ENCODE measurements around the gene TRERF1.
"Not testable (repeated sequence)": the region's sequence is repeated elsewhere in the genome, so short reads cannot be mapped to it uniquely, and the experiment has no call there.

Gene TRERF1

GRCh38 chr6:42451333-42452170 is at the start of gene TRERF1:
TRERF1 (minus strand) TSS chr6:42451926; CDS start chr6:42269590, 182,336 bp downstream.
- in situ Hi-C loops (cut with MboI; ENCODE audit: low sequenced_read_pairs) = no loop called here

DNA sequence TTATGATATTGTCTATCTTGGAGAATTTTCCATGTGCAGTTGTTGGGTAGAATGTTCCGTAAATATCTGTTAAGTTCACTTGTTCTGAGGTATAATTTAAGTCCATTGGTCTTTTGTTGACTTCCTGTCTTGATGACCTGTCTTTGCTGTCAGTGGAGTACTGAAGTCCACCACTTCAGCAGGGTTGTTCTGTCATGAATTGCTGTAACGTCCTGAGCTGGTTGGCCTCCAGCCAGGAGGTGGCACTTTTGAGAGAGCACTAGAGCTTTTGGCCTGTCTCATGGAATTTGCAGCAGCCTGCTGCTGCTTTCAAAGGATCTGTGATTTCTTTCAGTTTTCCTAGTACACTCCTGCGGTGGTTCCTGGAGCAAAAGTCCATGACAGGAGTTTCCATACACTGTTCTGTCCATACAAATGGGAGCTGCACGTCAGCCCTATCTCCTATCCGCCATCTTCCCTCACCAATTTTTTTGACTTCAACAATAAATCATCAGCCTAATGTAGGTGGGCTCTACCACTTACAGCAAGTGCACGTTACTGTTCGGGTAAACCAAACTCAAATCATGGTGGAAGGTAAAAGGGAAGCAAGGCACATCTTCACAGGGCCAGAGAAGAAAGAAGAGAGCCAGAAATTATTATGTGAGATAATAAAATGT is 46.9 kb upstream of the TRERF1 start:
- in situ Hi-C loops (cut with MboI; ENCODE audit: low sequenced_read_pairs) = no loop called here

GRCh38 chr6:42493914-42494539 is 42.3 kb upstream of the TRERF1 start:
- in situ Hi-C loops (cut with MboI; ENCODE audit: low sequenced_read_pairs) = no loop called here

DNA sequence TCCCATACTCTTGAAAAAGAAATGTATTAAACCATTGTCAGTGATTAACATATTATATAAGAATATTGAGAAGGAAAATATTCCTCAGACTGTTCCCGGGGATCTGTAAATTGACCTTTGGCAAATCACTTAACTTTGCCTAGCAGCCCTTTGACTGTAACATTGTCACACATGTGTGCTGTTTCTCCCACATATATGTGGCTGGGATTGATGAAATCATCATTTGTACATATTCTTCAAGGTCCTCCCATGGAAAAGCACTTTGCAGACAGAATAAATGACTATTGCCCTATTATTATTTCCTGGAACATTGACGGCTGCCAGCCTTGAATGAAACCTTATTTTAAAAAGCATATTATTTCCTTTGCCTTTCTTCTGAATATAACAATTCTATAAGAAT is 36.4 kb upstream of the TRERF1 start:
- in situ Hi-C loops (cut with MboI; ENCODE audit: low sequenced_read_pairs) = no loop called here

DNA sequence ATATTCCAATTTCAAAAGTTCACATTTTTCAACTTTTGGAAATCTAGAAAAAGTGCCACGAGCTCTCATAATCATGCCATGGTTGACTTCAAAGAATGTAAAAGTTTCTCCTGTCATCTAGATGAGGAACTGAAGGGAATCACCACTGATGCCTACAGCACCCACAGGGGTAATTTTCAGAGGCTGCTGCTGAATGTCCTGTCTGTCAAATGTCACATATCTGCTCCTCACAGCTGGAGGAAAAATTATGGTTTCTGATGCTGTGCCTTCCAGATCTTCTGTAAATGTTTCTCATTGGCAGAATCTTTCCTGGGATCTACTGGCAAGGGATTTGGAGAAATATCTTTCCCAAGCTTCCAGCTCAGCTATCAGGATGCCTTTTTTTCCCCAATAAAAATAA is 32.5 kb upstream of the TRERF1 start:
- in situ Hi-C loops (cut with MboI; ENCODE audit: low sequenced_read_pairs) = no loop called here

DNA sequence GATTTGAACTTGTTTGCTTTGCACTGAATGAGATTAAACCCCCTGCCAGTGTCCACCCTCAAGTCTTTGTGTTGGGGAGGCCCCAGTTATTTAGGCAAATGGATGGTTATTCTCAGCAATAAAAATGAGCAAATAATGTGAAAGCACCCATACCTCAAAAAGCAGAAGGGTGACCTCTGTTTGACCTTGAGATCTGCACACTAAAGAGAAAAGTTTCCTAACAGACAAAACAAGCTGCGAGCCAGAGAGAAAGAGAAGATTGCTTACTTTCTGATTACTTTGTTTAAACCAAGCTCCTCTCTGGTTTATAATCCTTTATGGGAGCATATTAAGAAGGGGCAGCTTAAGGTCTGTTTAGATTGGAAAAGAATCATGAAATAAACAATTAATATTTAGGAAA is 30.4 kb upstream of the TRERF1 start:
- in situ Hi-C loops (cut with MboI; ENCODE audit: low sequenced_read_pairs) = no loop called here

- in situ Hi-C loops (cut with MboI; ENCODE audit: low sequenced_read_pairs) = no loop called here
Observed at GRCh38 chr6:42471714-42472113, 20.0 kb upstream of the TRERF1 start.

DNA sequence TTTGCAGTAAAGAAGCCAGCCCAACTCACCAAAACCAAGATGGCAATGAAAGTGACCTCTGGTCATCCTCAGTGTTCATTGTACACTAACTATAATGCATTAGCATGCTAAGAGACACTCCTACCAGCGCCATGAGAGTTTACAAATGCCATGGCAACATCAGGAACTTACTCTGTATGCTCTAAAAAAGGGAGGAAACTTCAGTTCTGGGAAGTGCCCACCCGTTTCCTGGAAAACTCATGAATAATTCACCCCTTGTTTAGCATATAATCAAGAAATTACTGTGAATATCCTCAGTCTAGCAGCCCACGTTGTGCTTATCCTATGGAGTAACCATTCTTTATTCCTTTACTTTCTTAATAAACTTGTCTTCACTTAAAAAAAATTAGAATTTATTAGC is 19.4 kb upstream of the TRERF1 start:
- in situ Hi-C loops (cut with MboI; ENCODE audit: low sequenced_read_pairs) = no loop called here

DNA sequence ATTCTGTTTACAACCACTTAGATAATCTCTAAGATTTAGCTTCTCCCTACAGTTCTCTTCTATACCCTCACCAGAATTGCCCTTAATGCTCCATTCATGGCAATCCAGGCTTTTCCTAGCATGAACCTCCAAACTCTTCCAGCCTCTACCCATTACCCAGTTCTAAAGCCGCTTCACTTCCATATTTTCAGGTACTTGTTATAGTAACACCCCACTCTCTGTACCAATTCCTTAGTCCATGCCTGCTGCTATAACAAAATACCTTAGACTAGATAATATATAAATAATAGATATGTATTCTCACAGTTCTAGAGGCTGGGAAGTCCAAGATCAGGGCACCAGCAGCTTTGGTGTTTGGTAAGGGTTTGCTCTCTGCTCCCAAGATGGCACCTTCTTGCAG is 16.5 kb upstream of the TRERF1 start:
- in situ Hi-C loops (cut with MboI; ENCODE audit: low sequenced_read_pairs) = no loop called here

- in situ Hi-C loops (cut with MboI; ENCODE audit: low sequenced_read_pairs) = no loop called here
Observed at GRCh38 chr6:42467651-42468050, 15.9 kb upstream of the TRERF1 start.

DNA sequence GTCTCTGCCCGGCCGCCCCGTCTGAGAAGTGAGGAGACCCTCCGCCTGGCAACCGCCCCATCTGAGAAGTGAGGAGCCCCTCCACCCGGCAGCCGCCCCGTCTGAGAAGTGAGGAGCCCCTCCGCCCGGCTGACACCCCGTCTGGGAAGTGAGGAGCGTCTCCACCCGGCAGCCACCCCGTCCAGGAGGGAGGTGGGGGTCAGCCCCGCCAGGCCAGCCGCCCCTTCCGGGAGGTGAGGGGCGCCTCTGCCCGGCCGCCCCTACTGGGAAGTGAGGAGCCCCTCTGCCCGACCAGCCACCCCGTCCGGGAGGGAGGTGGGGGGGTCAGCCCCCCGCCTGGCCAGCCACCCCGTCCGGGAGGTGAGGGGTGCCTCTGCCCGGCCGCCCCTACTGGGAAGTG is 14.7 kb upstream of the TRERF1 start:
- in situ Hi-C loops (cut with MboI; ENCODE audit: low sequenced_read_pairs) = not testable (repeated sequence)

DNA sequence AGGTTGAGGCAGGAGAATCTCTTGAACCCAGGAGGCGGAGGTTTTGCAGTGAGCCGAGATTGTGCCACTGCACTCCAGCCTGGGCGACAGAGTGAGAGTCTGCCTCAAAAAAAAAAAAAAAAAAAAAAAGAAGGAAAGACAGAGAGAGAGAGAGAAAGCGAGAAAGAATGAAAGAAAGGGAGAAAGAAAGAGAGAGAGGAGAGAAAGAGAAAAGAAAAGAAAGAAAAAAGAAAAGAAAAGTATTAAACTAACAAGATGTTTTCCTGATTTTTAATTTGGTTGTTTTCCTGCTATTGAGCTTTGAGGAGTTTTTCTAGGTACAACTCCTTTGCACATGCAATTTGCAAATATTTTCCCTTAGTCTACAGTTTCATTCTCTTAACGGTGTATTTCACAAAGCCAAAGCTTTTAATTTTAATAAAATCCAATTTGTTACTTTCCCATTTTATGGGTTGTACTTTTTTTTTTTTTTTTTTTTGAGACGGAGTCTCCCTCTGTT is 10.8 kb upstream of the TRERF1 start:
- in situ Hi-C loops (cut with MboI; ENCODE audit: low sequenced_read_pairs) = no loop called here

- in situ Hi-C loops (cut with MboI; ENCODE audit: low sequenced_read_pairs) = no loop called here
Observed at GRCh38 chr6:42460883-42461282, 9.2 kb upstream of the TRERF1 start.

GRCh38 chr6:42459888-42460287 is 8.2 kb upstream of the TRERF1 start:
- in situ Hi-C loops (cut with MboI; ENCODE audit: low sequenced_read_pairs) = no loop called here

- in situ Hi-C loops (cut with MboI; ENCODE audit: low sequenced_read_pairs) = no loop called here
Observed at GRCh38 chr6:42454428-42454791, 2.7 kb upstream of the TRERF1 start.

DNA sequence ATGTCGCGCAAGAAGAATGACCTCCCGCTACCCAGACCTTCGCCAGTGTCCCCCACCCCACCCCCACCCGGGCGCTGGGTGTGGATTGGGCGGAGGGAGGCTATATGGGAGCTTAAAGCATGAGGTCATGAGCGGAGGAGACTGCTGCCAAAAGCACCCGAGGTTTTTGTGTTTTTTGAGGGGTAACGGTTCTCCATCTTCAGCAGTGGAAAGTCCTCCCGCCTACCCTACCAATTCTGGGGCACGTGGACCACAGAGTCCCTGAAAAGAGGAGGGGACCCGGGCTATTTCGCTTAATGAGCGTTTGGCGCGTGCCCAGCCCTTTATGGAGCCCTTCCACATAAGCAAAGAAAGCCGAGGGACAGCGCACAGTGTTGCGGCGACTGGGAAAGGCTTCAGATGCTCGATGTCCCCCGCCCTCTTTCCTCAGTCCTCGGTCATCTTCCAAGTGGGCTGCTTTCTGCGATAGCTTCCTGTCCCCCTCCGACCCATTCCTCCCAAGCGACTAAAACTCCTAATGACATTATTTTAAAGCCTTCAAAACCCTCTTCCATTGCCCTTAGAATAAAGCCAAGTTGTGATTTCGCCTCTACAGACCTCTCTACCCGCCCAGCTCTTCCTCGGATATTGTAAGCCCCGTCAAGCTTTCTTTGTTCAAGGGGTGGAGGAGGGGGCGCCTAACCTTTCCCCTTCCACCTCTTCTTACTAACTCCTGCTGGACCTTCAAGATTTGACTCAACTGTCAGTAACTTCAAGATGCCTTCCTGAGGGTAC is 2.1 kb upstream of the TRERF1 start:
- in situ Hi-C loops (cut with MboI; ENCODE audit: low sequenced_read_pairs) = no loop called here

DNA sequence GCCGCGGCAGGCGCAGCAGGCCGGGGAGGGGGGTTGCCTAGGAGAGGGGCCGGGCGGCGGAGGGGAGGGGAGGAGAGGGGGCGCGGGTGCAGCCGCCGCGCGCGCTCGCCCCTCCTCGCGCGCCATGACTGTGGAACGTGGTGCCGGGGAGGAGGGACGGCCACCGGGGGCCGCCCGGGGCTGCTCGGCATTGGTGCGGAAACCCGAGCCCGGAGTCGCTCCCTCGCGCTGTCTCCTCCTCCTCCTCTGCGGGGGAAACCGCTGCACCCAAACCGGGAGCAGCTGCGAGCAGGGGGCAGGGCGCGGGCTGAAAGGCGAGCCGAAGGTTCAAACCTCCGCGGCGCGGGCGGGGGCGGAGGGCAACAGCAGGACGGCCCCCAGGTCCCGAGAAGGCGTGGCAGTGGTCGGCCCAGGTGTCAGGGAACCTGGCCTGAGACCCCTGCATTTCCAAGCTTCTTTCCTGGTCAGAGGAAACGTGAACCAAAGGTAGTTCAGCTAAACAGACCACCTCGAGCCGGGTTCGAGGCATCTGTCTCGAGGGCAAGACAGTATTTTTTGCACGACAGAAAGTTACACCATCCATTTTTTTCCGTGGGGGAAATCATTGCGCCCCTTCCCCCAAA is 1.4 kb upstream of the TRERF1 start:
- in situ Hi-C loops (cut with MboI; ENCODE audit: low sequenced_read_pairs) = no loop called here

GRCh38 chr6:42452171-42453030 is 675 bp upstream of the TRERF1 start:
- in situ Hi-C loops (cut with MboI; ENCODE audit: low sequenced_read_pairs) = no loop called here

GRCh38 chr6:42450477-42451332 is 1.0 kb downstream of the TRERF1 start:
- in situ Hi-C loops (cut with MboI; ENCODE audit: low sequenced_read_pairs) = no loop called here

All from HL-60/S4 (cell line).